ENCODE measurements around the gene PLEKHG4.

- no peak for TF ChIP-seq POLR2A (IDR thresholded peaks at IDR 0.05)
- no peak for TF ChIP-seq CTCF (IDR thresholded peaks at IDR 0.05)
These were observed 46.8 kb downstream of the PLEKHG4 start for GRCh38 chr16:67326115-67326471.
